CD4-positive, alpha-beta memory T cell (primary cell): ENCODE data around the gene LACTB. TPM values are rescaled to one million over a fixed set of nuclear protein-coding genes. Genes with fewer than 3 reads are reported as not detected.

Source experiments
- CTCF ChIA-PET: fragments of 350-600 bp; sonication (Branson Sonifier 250); formaldehyde crosslinking; loops from one replicate; lab custom pipeline; 2021; ENCODE audit warnings: inconsistent platforms; ENCODE audit not compliant: partially characterized antibody; lab: Charles Lee
- POLR2A ChIA-PET: fragments of 350-600 bp; sonication (Branson Sonifier 250); formaldehyde crosslinking; loops from one replicate; lab custom pipeline; 2021; ENCODE audit not compliant: partially characterized antibody; lab: Charles Lee
- DNase-seq, 5 donors: peaks; one replicate each; pipeline versions ENCODE4 v3.0.0 to v3.0.0-alpha.2; 2020 to 2022; ENCODE audit warnings: mixed read lengths in 1 of 5
- H3K27ac ChIP-seq: one replicate; pipeline ENCODE4 v1.7.0; 2013; ENCODE audit warnings: low read depth, low read length
- H3K27me3 ChIP-seq: 2 replicates; pipeline ENCODE4 v1.7.0; 2013; ENCODE audit warnings: mild to moderate bottlenecking, low read length, moderate library complexity; ENCODE audit not compliant: insufficient read depth
- H3K36me3 ChIP-seq: 2 replicates; pipeline ENCODE4 v1.7.0; 2013; ENCODE audit warnings: mild to moderate bottlenecking, low read length, moderate library complexity; ENCODE audit not compliant: insufficient read depth
- H3K4me1 ChIP-seq: 2 replicates; pipeline ENCODE4 v1.7.0; 2013; ENCODE audit warnings: mild to moderate bottlenecking, low read length, moderate library complexity; ENCODE audit not compliant: insufficient read depth
- H3K4me3 ChIP-seq, 2 donors: one replicate each; pipeline ENCODE4 v1.7.0; 2013; ENCODE audit warnings: low read length in 2 of 2, mild to moderate bottlenecking in 1 of 2
- H3K9me3 ChIP-seq, 2 donors: one replicate each; pipeline ENCODE4 v1.7.0; 2013; ENCODE audit warnings: low read length in 2 of 2, control low read depth in 1 of 2; ENCODE audit not compliant: control insufficient read depth in 1 of 2
- H3K27ac Mint-ChIP-seq, 7 donors: one replicate each; pipeline ENCODE4 v1.8.0; 2020 to 2021; ENCODE audit warnings: mixed read lengths in 7 of 7, mild to moderate bottlenecking in 6 of 7, inconsistent platforms in 3 of 7, moderate library complexity in 3 of 7
- H3K27me3 Mint-ChIP-seq, 2 donors: one replicate each; pipeline ENCODE4 v1.8.0; 2020 to 2021; ENCODE audit warnings: mixed read lengths in 2 of 2
- H3K36me3 Mint-ChIP-seq, 2 donors: one replicate each; pipeline ENCODE4 v1.8.0; 2020 to 2021; ENCODE audit warnings: mixed read lengths in 2 of 2, inconsistent platforms in 1 of 2, mild to moderate bottlenecking in 1 of 2
- H3K4me1 Mint-ChIP-seq, 4 donors: one replicate each; pipeline ENCODE4 v1.8.0; 2020 to 2021; ENCODE audit warnings: mixed read lengths in 4 of 4, mild to moderate bottlenecking in 1 of 4
- H3K4me3 Mint-ChIP-seq, 8 donors: one replicate each; pipeline ENCODE4 v1.8.0; 2020 to 2021; ENCODE audit warnings: mixed read lengths in 8 of 8, mild to moderate bottlenecking in 7 of 8, moderate library complexity in 6 of 8, inconsistent platforms in 3 of 8
- H3K9me3 Mint-ChIP-seq, 8 donors: one replicate each; pipeline ENCODE4 v1.8.0; 2020 to 2021; ENCODE audit warnings: mixed read lengths in 8 of 8, mild to moderate bottlenecking in 5 of 8, inconsistent platforms in 3 of 8, moderate library complexity in 1 of 8
- intact Hi-C: fragments of 100-400 bp; cut with micrococcal nuclease; formaldehyde crosslinking; loops from one replicate; pipeline ENCODE4 v1.15.1; 2023
- polyA plus RNA-seq, 2 donors: library from polyadenylated mRNA; unstranded; fragments of 300-500 nt; fragmentation: Illumina TruSeq; gene quantifications; one replicate each; pipeline ENCODE4 v1.2.3, GENCODE V29; 2021
- total RNA-seq, 2 experiments: library from RNA; stranded (reverse); gene quantifications; one replicate each; pipeline ENCODE4 v1.2.3, GENCODE V29; 2021

Gene LACTB
- total and polyA plus RNA-seq, 4 experiments from 2014 or later: 8.9 to 12.1 (median 11.6) TPM

- no peaks in the 10 kb centered on the region for H3K36me3 ChIP-seq
- CTCF ChIA-PET: interaction anchor here (1.2 kb wide), 1 partner anchor 16 kb away, joined by 3 read pairs; no protein-coding TSS in a partner anchor
- no peaks in the 10 kb centered on the region for H3K27me3 ChIP-seq
- Mint-ChIP-seq H3K27me3 (peaks cover 5 to 16% of the 10 kb centered on the region in 2 donors), H3K4me1 (peaks cover 0 to 2% (median 0%) of the 10 kb centered on the region in 4 donors), H3K4me3 (no peak overlapping the region), H3K36me3 (no peaks in the 10 kb centered on the region), H3K9me3 (no peaks in the 10 kb centered on the region), H3K27ac (no peak overlapping the region)
- no peak overlapping the region for H3K4me3 ChIP-seq
- H3K4me1 ChIP-seq: no peaks in the 10 kb centered on the region
- no peak overlapping the region for H3K27ac ChIP-seq
- intact Hi-C loops: no loop called here
- no peak for DNase-seq
- no peaks in the 10 kb centered on the region for H3K9me3 ChIP-seq
- POLR2A ChIA-PET: no interaction called here
These were observed 11.7 kb upstream of the LACTB start for GRCh38 chr15:63109920-63110319.

DNA sequence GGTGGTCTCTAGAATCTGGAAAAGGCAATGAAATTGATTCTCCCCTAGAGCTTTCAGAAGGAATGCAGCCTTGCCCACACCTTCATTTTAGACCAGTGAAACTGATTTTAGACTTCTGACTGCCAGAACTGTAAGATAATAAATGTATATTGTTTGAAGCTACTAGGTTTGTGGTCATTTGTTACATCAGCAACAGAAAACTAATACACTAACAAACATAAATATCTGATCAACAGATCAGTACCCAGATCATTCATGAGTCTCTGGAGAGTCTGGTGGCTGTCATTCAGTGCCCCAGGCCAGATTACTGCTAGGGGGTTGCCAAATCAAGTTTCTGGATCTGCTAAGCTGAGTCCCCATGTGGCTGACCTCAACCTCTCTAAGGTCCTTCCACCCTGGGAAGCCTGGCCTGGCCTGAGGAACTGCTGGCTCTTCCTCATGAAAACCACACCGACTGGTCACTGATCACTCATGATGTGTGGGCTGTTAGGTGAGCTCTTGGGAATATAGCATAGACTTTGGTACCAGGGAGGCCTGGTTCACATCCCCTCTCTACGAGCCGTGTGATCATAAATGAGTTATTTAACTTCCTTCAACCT is 11.1 kb upstream of the LACTB start:
- Histone ChIP-seq H3K27ac (no peak overlapping the region), H3K4me3 (no peak overlapping the region), H3K4me1 (no peaks in the 10 kb centered on the region), H3K9me3 (no peaks in the 10 kb centered on the region), H3K36me3 (no peaks in the 10 kb centered on the region), H3K27me3 (no peaks in the 10 kb centered on the region)
- Mint-ChIP-seq H3K36me3 (no peaks in the 10 kb centered on the region), H3K4me1 (peaks cover 0 to 2% (median 0%) of the 10 kb centered on the region in 4 donors), H3K9me3 (no peaks in the 10 kb centered on the region), H3K27ac (no peak overlapping the region), H3K27me3 (peaks cover 1 to 13% of the 10 kb centered on the region in 2 donors), H3K4me3 (no peak overlapping the region)
- POLR2A ChIA-PET: no interaction called here
- CTCF ChIA-PET: interaction anchor here (0.7 to 1.2 kb wide), 2 partner anchors 16 to 64 kb away, joined by 3 read pairs; no protein-coding TSS in a partner anchor
- intact Hi-C loops: no loop called here
- no peak for DNase-seq

- H3K27ac Mint-ChIP-seq: no peak overlapping the region
- intact Hi-C loops: no loop called here
- Histone ChIP-seq H3K27me3 (no peaks in the 10 kb centered on the region), H3K9me3 (no peaks in the 10 kb centered on the region), H3K4me1 (no peaks in the 10 kb centered on the region), H3K4me3 (no peak overlapping the region), H3K36me3 (no peaks in the 10 kb centered on the region), H3K27ac (no peak overlapping the region)
- no peaks in the 10 kb centered on the region for H3K36me3 Mint-ChIP-seq
- CTCF ChIA-PET: interaction anchor here (0.7 kb wide), 1 partner anchor 65 kb away, joined by 3 read pairs; no protein-coding TSS in a partner anchor
- no peaks in the 10 kb centered on the region for H3K9me3 Mint-ChIP-seq
- peaks cover 1 to 9% of the 10 kb centered on the region in 2 donors for H3K27me3 Mint-ChIP-seq
- DNase-seq: no peak
- H3K4me3 Mint-ChIP-seq: no peak overlapping the region
- POLR2A ChIA-PET: no interaction called here
- H3K4me1 Mint-ChIP-seq: peaks cover 0 to 2% (median 0%) of the 10 kb centered on the region in 4 donors
These were observed 10.2 kb upstream of the LACTB start for GRCh38 chr15:63111481-63111880.

DNA sequence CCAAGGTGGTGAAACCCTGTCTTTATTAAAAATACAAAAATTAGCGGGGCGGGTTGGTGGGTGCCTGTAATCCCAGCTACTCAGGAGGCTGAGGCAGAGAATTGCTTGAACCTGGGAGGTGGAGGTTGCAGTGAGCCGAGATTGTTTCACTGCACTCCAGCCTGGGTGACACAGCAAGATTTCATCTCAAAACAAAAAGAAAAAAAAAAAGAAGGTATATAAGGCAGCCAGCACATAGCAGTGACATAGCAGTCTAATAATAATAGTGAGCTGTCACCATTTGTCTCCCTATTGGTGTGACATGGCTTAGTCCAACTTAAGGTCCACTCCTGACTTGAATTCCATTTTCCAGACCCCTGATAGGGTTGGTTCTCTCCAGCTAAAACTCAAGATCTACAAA is 8.8 kb upstream of the LACTB start:
- Histone ChIP-seq H3K36me3 (no peaks in the 10 kb centered on the region), H3K27ac (no peak overlapping the region), H3K9me3 (no peaks in the 10 kb centered on the region), H3K4me1 (no peaks in the 10 kb centered on the region), H3K27me3 (no peaks in the 10 kb centered on the region), H3K4me3 (no peak overlapping the region)
- H3K4me1 Mint-ChIP-seq: peaks cover 0 to 2% (median 0%) of the 10 kb centered on the region in 4 donors
- POLR2A ChIA-PET: no interaction called here
- no peaks in the 10 kb centered on the region for H3K9me3 Mint-ChIP-seq
- H3K36me3 Mint-ChIP-seq: no peaks in the 10 kb centered on the region
- intact Hi-C loops: no loop called here
- peaks cover 1 to 5% of the 10 kb centered on the region in 2 donors for H3K27me3 Mint-ChIP-seq
- no peak overlapping the region for H3K4me3 Mint-ChIP-seq
- no peak overlapping the region for H3K27ac Mint-ChIP-seq
- CTCF ChIA-PET: no interaction called here
- no peak for DNase-seq

DNA sequence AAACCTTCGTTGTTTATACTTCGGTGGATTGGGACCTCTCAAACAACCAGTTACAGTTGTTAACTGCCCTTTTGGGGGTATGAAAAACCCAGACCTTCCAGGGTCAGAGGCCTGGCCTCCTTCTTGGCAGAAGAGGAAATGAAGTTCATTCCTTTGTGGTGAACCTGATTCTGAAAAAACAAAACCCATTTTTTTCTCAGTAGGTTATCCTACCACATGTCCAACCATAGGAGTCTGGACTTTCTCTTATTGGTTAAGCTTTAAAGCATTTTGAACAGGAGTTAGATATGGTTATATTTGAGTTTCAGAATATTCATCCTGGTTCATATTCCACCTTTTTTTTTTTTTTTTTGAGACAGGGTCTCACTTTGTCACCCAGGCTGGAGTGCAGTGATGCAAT is 7.2 kb upstream of the LACTB start:
- Mint-ChIP-seq H3K36me3 (peaks cover under 1 to 3% of the 10 kb centered on the region in 2 donors), H3K27me3 (no peaks in the 10 kb centered on the region), H3K4me1 (peaks cover 0 to 2% (median 0%) of the 10 kb centered on the region in 4 donors), H3K9me3 (peaks cover 0 to 5% (median 4%) of the 10 kb centered on the region in 8 donors), H3K4me3 (no peak overlapping the region), H3K27ac (no peak overlapping the region)
- no peak for DNase-seq
- Histone ChIP-seq H3K4me3 (no peak overlapping the region), H3K36me3 (no peaks in the 10 kb centered on the region), H3K27me3 (no peaks in the 10 kb centered on the region), H3K9me3 (peaks cover 0 to 7% of the 10 kb centered on the region in 2 donors), H3K4me1 (no peaks in the 10 kb centered on the region), H3K27ac (no peak overlapping the region)
- POLR2A ChIA-PET: no interaction called here
- intact Hi-C loops: no loop called here
- CTCF ChIA-PET: no interaction called here

DNA sequence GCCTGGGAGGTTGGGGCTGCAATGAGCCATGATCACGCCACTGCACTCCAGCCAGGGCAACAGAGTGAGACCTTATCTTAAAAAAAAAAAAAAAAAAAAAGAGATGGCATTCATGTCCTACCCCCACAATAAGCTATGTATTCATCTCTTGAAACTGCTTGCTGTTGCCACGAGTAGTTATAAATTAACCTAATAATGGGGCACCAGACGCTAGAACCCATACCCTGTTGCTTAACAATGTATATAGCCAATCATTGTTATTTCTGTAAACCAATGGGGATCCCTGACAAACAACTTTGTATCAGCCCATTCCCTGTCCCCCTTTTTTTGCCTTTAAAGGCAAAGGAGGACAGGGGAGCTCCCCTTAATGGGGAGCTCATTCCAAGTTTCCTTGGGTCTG is 2.8 kb upstream of the LACTB start:
- Mint-ChIP-seq H3K36me3 (peaks cover 11 to 12% of the 10 kb centered on the region in 2 donors), H3K4me1 (peaks cover 7 to 22% (median 14%) of the 10 kb centered on the region in 4 donors), H3K27ac (peak overlapping the region in 1 of 7 donors; percentile 47), H3K4me3 (no peak overlapping the region), H3K9me3 (peaks cover 2 to 15% (median 12%) of the 10 kb centered on the region in 8 donors), H3K27me3 (no peaks in the 10 kb centered on the region)
- intact Hi-C loops: no loop called here
- POLR2A ChIA-PET: interaction anchor here (1.0 to 2.0 kb wide), 2 partner anchors 39 to 71 kb away, joined by 3 to 8 read pairs; partner anchors contain the start of gene RPS27L
- Histone ChIP-seq H3K9me3 (peaks cover 0 to 12% of the 10 kb centered on the region in 2 donors), H3K27ac (no peak overlapping the region), H3K36me3 (no peaks in the 10 kb centered on the region), H3K27me3 (no peaks in the 10 kb centered on the region), H3K4me1 (peaks cover 10% of the 10 kb centered on the region), H3K4me3 (no peak overlapping the region)
- DNase-seq: no peak
- CTCF ChIA-PET: interaction anchor here (1.3 kb wide), 1 partner anchor 71 kb away, joined by 3 read pairs; no protein-coding TSS in a partner anchor

GRCh38 chr15:63122002-63122875 is 578 bp downstream of the LACTB start:
- Histone ChIP-seq H3K27ac (peak overlapping the region; percentile 67), H3K36me3 (no peaks in the 10 kb centered on the region), H3K9me3 (peaks cover 0 to 12% of the 10 kb centered on the region in 2 donors), H3K4me1 (peaks cover 10% of the 10 kb centered on the region), H3K4me3 (peak overlapping the region; percentile 52 to 76), H3K27me3 (no peaks in the 10 kb centered on the region)
- DNase-seq: peak; percentile 63 to 87 (median 67)
- Mint-ChIP-seq H3K4me1 (peaks cover 7 to 28% (median 14%) of the 10 kb centered on the region in 4 donors), H3K4me3 (peak overlapping the region; percentile 87 to 96 (median 92)), H3K27me3 (no peaks in the 10 kb centered on the region), H3K27ac (peak overlapping the region; percentile 84 to 96 (median 92)), H3K36me3 (peaks cover 14 to 18% of the 10 kb centered on the region in 2 donors), H3K9me3 (peaks cover 2 to 15% (median 12%) of the 10 kb centered on the region in 8 donors)
- POLR2A ChIA-PET: interaction anchor here (0.9 to 1.1 kb wide), 4 partner anchors 13 to 155 kb away, joined by 3 to 4 read pairs (median 3); partner anchors contain the start of genes APH1B and RPS27L
- CTCF ChIA-PET: no interaction called here
- intact Hi-C loops: no loop called here
